Measurements from ENCODE around the gene EFCAB11. TPM values are rescaled to one million over a fixed set of nuclear protein-coding genes. Genes with fewer than 3 reads are reported as not detected.
A peak's percentile ranks its signal among the peaks of the same experiment; 100 is the strongest.

Gene EFCAB11
- total RNA-seq, 3 donors from 2014 or later (not counting 1 experiment from before 2014, with no cell fraction given), result 3.9 to 5.2 (median 4.0) TPM

GRCh38 chr14:89958966-89959365 is 4.4 kb upstream of the EFCAB11 start:
- Histone ChIP-seq H3K27ac (ENCODE audit: low read length) (no peak overlapping the region), H3K27me3 (ENCODE audit: control insufficient read depth, insufficient read depth, low read length) (no peaks in the 10 kb centered on the region), H3K9me3 (ENCODE audit: control insufficient read depth, insufficient read depth, low read length) (no peaks in the 10 kb centered on the region), H3K36me3 (ENCODE audit: control insufficient read depth, insufficient read depth, low read length) (peaks cover 14% of the 10 kb centered on the region), H3K4me1 (ENCODE audit: control insufficient read depth, insufficient read depth, low read length) (peaks cover 34% of the 10 kb centered on the region), H3K4me3 (ENCODE audit: low read length) (no peak overlapping the region)
- Mint-ChIP-seq H3K27me3 (ENCODE audit: low read depth in 2 of 2) (no peaks in the 10 kb centered on the region), H3K4me1 (peaks cover 57 to 63% of the 10 kb centered on the region in 2 donors), H3K4me3 (no peak overlapping the region), H3K27ac (peak overlapping the region in 1 of 2 donors; percentile 85), H3K9me3 (no peaks in the 10 kb centered on the region), H3K36me3 (peaks cover 7% of the 10 kb centered on the region)
- intact Hi-C loops (cut with micrococcal nuclease), result loop anchor here (5.0 to 10.0 kb wide), 6 partner anchors 237 to 1964 kb away; partner anchors contain the start of genes CALM1, GALC and RPS6KA5
- 75% methylated on average over 1 of the region's 1 CpG for WGBS (ENCODE audit: insufficient coverage)
- no peak for ATAC-seq
- TF ChIP-seq CTCF (IDR thresholded peaks at IDR 0.05), result no peak
- no peak for DNase-seq

GRCh38 chr14:89957791-89958190 is 3.3 kb upstream of the EFCAB11 start:
- peaks cover under 1% of the 10 kb centered on the region for H3K36me3 Mint-ChIP-seq
- no peak for ATAC-seq
- H3K27ac Mint-ChIP-seq, result peak overlapping the region; percentile 97

GRCh38 chr14:89957376-89957775 is 2.8 kb upstream of the EFCAB11 start:
- no peaks in the 10 kb centered on the region for H3K27me3 ChIP-seq (ENCODE audit: control insufficient read depth, insufficient read depth, low read length)
- no peak for TF ChIP-seq CTCF (IDR thresholded peaks at IDR 0.05)
- H3K9me3 ChIP-seq (ENCODE audit: control insufficient read depth, insufficient read depth, low read length), result no peaks in the 10 kb centered on the region
- DNase-seq (no peak), ATAC-seq (no peak)
- peak overlapping the region; percentile 98 for H3K27ac ChIP-seq (ENCODE audit: low read length)
- Mint-ChIP-seq H3K4me3 (peak overlapping the region; percentile 99), H3K36me3 (no peaks in the 10 kb centered on the region), H3K27ac (peak overlapping the region; percentile 97), H3K9me3 (no peaks in the 10 kb centered on the region), H3K4me1 (peaks cover 59 to 64% of the 10 kb centered on the region in 2 donors), H3K27me3 (ENCODE audit: low read depth in 2 of 2) (no peaks in the 10 kb centered on the region)
- H3K4me3 ChIP-seq (ENCODE audit: low read length), result no peak overlapping the region
- H3K36me3 ChIP-seq (ENCODE audit: control insufficient read depth, insufficient read depth, low read length), result peaks cover 5% of the 10 kb centered on the region
- H3K4me1 ChIP-seq (ENCODE audit: control insufficient read depth, insufficient read depth, low read length), result peaks cover 34% of the 10 kb centered on the region
- 94% methylated on average over 1 of the region's 1 CpG for WGBS (ENCODE audit: insufficient coverage)
- intact Hi-C loops (cut with micrococcal nuclease), result loop anchor here (5.0 to 10.0 kb wide), 6 partner anchors 235 to 1963 kb away; partner anchors contain the start of genes CALM1, GALC and RPS6KA5

More at GRCh38 chr14:89957791-89958190, 3.3 kb upstream of the EFCAB11 start:
- Mint-ChIP-seq H3K4me3 (no peak overlapping the region), H3K27me3 (ENCODE audit: low read depth in 2 of 2) (no peaks in the 10 kb centered on the region), H3K9me3 (no peaks in the 10 kb centered on the region), H3K4me1 (peaks cover 59 to 64% of the 10 kb centered on the region in 2 donors)
- Histone ChIP-seq H3K4me3 (ENCODE audit: low read length) (no peak overlapping the region), H3K27ac (ENCODE audit: low read length) (no peak overlapping the region), H3K36me3 (ENCODE audit: control insufficient read depth, insufficient read depth, low read length) (peaks cover 5% of the 10 kb centered on the region), H3K9me3 (ENCODE audit: control insufficient read depth, insufficient read depth, low read length) (no peaks in the 10 kb centered on the region), H3K4me1 (ENCODE audit: control insufficient read depth, insufficient read depth, low read length) (peaks cover 34% of the 10 kb centered on the region), H3K27me3 (ENCODE audit: control insufficient read depth, insufficient read depth, low read length) (no peaks in the 10 kb centered on the region)
- WGBS (ENCODE audit: insufficient coverage), result 97% methylated on average over 8 of the region's 8 CpGs
- no peak for TF ChIP-seq CTCF (IDR thresholded peaks at IDR 0.05)
- intact Hi-C loops (cut with micrococcal nuclease), result loop anchor here (5.0 to 10.0 kb wide), 6 partner anchors 235 to 1963 kb away; partner anchors contain the start of genes CALM1, GALC and RPS6KA5
- DNase-seq, result no peak

- WGBS (ENCODE audit: insufficient coverage), result 45% methylated on average over 15 of the region's 15 CpGs
- peaks cover 59 to 64% of the 10 kb centered on the region in 2 donors for H3K4me1 Mint-ChIP-seq
- no peaks in the 10 kb centered on the region for H3K36me3 Mint-ChIP-seq
Observed at GRCh38 chr14:89956661-89957009, 2.1 kb upstream of the EFCAB11 start.

More at GRCh38 chr14:89956661-89957009, 2.1 kb upstream of the EFCAB11 start:
- H3K4me3 ChIP-seq (ENCODE audit: low read length), result peak overlapping the region; percentile 59
- ATAC-seq, result no peak
- H3K4me1 ChIP-seq (ENCODE audit: control insufficient read depth, insufficient read depth, low read length), result peaks cover 34% of the 10 kb centered on the region
- no peak for TF ChIP-seq CTCF (IDR thresholded peaks at IDR 0.05)
- H3K9me3 ChIP-seq (ENCODE audit: control insufficient read depth, insufficient read depth, low read length), result no peaks in the 10 kb centered on the region
- Mint-ChIP-seq H3K27ac (peak overlapping the region; percentile 97), H3K9me3 (no peaks in the 10 kb centered on the region), H3K4me3 (peak overlapping the region; percentile 99), H3K27me3 (ENCODE audit: low read depth in 2 of 2) (no peaks in the 10 kb centered on the region)
- DNase-seq, result no peak
- peaks cover 5% of the 10 kb centered on the region for H3K36me3 ChIP-seq (ENCODE audit: control insufficient read depth, insufficient read depth, low read length)
- intact Hi-C loops (cut with micrococcal nuclease), result loop anchor here (5.0 to 10.0 kb wide), 6 partner anchors 234 to 1962 kb away; partner anchors contain the start of genes CALM1, GALC and RPS6KA5
- H3K27ac ChIP-seq (ENCODE audit: low read length), result peak overlapping the region; percentile 98
- no peaks in the 10 kb centered on the region for H3K27me3 ChIP-seq (ENCODE audit: control insufficient read depth, insufficient read depth, low read length)

Data from natural killer cell (primary cell).